IgD-negative memory B cell (primary cell): ENCODE results near the gene RNH1. TPM values are rescaled to one million over a fixed set of nuclear protein-coding genes. Genes with fewer than 3 reads are reported as not detected.

Source experiments
- H3K27ac Mint-ChIP-seq, 3 donors: one replicate each; pipeline ENCODE4 v1.8.0; 2020 to 2022; ENCODE audit warnings: mild to moderate bottlenecking in 3 of 3, mixed read lengths in 3 of 3, moderate library complexity in 1 of 3
- H3K27me3 Mint-ChIP-seq: one replicate; pipeline ENCODE4 v1.8.0; 2021; ENCODE audit warnings: mixed read lengths
- H3K36me3 Mint-ChIP-seq: one replicate; pipeline ENCODE4 v1.8.0; 2020; ENCODE audit warnings: mild to moderate bottlenecking, mixed read lengths
- H3K4me1 Mint-ChIP-seq, 3 donors: one replicate each; pipeline ENCODE4 v1.8.0; 2020 to 2022; ENCODE audit warnings: mixed read lengths in 3 of 3, mild to moderate bottlenecking in 1 of 3
- H3K4me3 Mint-ChIP-seq, 4 donors: one replicate each; pipeline ENCODE4 v1.8.0; 2020 to 2022; ENCODE audit warnings: mild to moderate bottlenecking in 4 of 4, mixed read lengths in 4 of 4, moderate library complexity in 3 of 4
- H3K9me3 Mint-ChIP-seq, 3 donors: one replicate each; pipeline ENCODE4 v1.8.0; 2020 to 2021; ENCODE audit warnings: mixed read lengths in 3 of 3, mild to moderate bottlenecking in 1 of 3
- polyA plus RNA-seq: library from polyadenylated mRNA; unstranded; fragments of 300-500 nt; fragmentation: Illumina TruSeq; gene quantifications from one replicate; pipeline ENCODE4 v1.2.3, GENCODE V29; 2021

RNH1 gene
- polyA plus RNA-seq, 1 donor from 2014 or later: 202 TPM

DNA sequence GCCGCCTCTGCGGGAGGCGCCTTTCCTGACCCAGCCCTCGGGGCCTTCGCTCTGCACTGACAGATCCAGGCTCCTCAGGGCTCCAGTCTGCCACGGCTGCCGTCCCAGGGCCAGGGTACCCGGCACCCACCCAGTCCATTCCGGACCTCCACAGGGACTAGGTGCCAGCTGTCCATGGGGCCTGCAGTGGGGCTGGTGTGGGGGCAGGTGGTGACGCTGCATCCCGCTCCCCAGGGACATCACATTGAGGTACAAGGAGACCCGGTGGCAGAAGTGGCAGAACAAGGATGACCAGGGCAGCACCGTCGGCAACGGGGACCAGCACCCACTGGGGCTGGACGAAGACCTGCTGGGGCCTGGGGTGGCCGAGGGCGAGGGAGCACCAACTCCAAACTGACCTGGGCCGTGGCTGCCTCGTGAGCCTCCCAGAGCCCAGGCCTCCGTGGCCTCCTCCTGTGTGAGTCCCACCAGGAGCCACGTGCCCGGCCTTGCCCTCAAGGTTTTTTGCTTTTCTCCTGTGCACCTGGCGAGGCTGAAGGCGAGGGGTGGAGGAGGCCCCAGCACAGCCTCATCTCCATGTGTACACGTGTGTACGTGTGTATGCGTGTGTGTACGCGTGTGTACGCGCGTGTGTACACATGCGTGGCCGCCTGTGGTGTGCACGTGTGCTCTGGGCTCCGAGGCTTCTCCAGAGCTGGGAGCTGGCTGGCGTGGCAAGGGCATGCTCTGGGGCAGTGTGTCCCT is 16.7 kb downstream of the RNH1 start:
- Mint-ChIP-seq H3K27ac (no peak overlapping the region), H3K4me1 (peaks cover 0 to 3% (median 0%) of the 10 kb centered on the region in 3 donors), H3K4me3 (no peak overlapping the region), H3K27me3 (no peaks in the 10 kb centered on the region), H3K36me3 (peaks cover 2% of the 10 kb centered on the region), H3K9me3 (no peaks in the 10 kb centered on the region)

DNA sequence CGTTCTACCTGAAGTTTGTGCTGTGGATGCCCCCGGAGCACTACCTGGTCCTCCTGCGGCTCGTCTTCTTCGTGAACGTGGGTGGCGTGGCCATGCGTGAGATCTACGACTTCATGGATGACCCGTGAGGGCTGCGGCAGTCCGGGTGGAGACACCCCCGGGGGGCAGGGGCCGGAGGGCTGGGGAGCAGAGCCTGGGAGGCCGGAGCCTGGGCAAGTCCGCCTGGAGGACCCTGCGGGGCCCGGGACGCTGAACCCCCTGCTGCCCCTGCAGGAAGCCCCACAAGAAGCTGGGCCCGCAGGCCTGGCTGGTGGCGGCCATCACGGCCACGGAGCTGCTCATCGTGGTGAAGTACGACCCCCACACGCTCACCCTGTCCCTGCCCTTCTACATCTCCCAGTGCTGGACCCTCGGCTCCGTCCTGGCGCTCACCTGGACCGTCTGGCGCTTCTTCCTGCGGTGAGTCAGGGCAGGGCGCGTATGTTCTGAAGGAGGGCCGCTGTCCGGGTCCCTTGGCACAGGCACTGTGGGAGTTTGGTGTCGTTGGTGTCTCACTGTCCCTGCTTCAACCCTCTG is 17.3 kb downstream of the RNH1 start:
- Mint-ChIP-seq H3K36me3 (peaks cover 2% of the 10 kb centered on the region), H3K9me3 (no peaks in the 10 kb centered on the region)

DNA sequence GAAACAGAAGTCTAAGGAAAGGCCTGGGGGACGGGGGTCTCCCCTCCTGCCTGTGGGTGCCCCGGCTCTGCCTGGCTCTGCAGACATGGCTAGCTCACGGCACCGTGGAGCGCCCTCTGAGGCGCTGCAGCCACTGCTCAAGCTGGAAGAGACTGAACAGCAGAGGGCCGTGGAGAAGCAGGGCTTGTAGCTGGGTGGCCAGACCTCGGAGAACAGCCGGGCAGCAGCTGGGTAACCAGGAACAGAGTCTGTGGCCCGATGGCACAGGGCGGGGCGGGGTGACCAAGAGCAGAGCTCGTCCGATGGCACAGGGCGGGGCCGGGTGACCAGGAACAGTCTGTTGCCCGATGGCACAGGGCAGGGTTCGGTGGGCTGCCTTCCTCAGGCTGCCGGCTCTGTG is 18.1 kb downstream of the RNH1 start:
- Mint-ChIP-seq H3K36me3 (no peaks in the 10 kb centered on the region), H3K4me1 (peaks cover 0 to 3% (median 0%) of the 10 kb centered on the region in 3 donors), H3K9me3 (no peaks in the 10 kb centered on the region), H3K27me3 (no peaks in the 10 kb centered on the region), H3K27ac (no peak overlapping the region), H3K4me3 (no peak overlapping the region)

More for the DNA sequence above, 17.3 kb downstream of the RNH1 start:
- peak overlapping the region in 1 of 4 donors; percentile 28 for H3K4me3 Mint-ChIP-seq
- no peak overlapping the region for H3K27ac Mint-ChIP-seq
- H3K27me3 Mint-ChIP-seq: no peaks in the 10 kb centered on the region
- peaks cover 0 to 3% (median 0%) of the 10 kb centered on the region in 3 donors for H3K4me1 Mint-ChIP-seq

DNA sequence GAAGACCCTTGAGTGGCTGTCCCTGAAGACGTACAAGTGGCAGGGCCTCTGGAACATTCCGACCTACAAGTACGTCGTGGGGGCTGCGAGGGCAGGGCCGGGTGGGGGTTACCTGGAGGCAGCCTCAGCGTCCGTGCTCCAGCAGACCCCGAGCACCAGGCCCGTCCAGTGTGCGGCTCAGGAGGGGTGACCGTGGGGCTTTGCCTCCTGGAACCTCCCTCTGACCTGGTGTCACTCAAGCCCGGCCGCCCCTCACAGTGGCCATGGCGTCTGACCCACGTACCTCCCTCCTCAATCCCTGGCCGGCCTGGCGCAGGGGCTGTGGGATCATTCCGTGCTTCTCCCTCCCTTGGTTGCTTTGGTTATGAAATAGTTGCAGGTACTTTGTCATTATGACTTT is 18.5 kb downstream of the RNH1 start:
- Mint-ChIP-seq H3K4me3 (no peak overlapping the region), H3K36me3 (no peaks in the 10 kb centered on the region), H3K27me3 (no peaks in the 10 kb centered on the region)

DNA sequence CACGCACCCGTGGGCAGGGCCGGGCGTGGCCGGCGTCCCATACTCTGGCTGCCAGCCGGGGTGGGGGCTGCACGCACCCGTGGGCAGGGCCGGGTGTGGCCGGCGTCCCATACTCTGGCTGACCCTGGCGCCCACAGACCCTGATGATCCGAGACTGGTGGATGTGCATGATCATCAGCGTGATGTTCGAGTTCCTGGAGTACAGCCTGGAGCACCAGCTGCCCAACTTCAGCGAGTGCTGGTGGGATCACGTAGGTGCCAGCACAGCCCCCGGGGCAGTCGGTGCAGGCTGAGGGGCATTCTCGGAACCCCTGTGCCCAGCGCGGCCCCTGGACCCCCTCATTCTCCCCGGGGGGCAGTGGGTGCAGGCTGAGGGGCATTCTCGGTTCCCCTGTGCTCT is 19.0 kb downstream of the RNH1 start:
- no peak overlapping the region for H3K4me3 Mint-ChIP-seq
- H3K9me3 Mint-ChIP-seq: no peaks in the 10 kb centered on the region
- no peak overlapping the region for H3K27ac Mint-ChIP-seq
- no peaks in the 10 kb centered on the region for H3K36me3 Mint-ChIP-seq
- no peaks in the 10 kb centered on the region for H3K27me3 Mint-ChIP-seq
- H3K4me1 Mint-ChIP-seq: peaks cover 0 to 3% (median 0%) of the 10 kb centered on the region in 3 donors

More for the DNA sequence above, 18.5 kb downstream of the RNH1 start:
- Mint-ChIP-seq H3K9me3 (no peaks in the 10 kb centered on the region), H3K27ac (no peak overlapping the region), H3K4me1 (peaks cover 0 to 3% (median 0%) of the 10 kb centered on the region in 3 donors)

DNA sequence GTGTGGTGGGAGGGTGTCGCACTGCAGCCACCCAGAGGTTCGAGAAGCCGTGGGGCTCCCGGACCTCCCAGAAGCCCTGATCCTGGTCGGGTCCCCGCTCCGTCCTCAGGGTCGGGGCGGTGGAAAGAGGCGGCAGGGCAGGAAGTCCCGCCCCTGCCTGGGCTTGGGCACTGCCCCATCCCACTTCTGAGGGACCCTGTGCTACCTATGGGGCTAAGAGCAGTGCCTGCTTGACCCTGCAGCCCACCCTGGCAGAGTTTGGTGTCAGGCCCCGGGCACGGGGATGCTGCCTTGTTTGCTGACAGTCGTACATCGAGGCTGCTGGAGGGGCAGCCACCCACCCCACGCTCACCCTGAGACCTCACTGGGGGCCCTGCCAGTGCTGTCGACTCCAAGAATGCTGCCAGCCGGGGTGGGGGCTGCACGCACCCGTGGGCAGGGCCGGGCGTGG is 19.4 kb downstream of the RNH1 start:
- Mint-ChIP-seq H3K36me3 (no peaks in the 10 kb centered on the region), H3K4me3 (no peak overlapping the region), H3K9me3 (no peaks in the 10 kb centered on the region), H3K4me1 (peaks cover 0 to 3% (median 0%) of the 10 kb centered on the region in 3 donors), H3K27ac (no peak overlapping the region), H3K27me3 (no peaks in the 10 kb centered on the region)

DNA sequence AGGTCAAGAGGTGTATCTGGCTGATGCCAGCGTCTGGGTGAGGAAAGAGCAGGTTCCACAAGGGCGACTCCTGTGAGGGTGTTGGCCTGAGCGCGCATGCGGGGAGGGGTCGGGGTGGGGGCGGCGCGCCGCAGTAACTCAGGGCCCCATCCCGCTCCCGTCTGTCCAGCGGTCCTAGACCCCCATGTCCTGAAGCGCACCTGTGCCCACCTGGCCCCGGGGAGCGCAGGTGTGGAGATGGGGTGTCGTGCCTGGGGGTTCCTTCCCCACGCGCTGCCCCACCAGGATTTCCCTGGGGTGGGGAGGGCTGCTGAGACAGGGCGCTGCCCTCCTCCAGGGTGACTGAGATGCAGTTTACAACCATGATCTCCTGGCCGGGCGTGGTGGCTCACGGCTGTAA is 20.9 kb downstream of the RNH1 start:
- Mint-ChIP-seq H3K4me1 (peaks cover 0 to 1% (median 0%) of the 10 kb centered on the region in 3 donors), H3K36me3 (no peaks in the 10 kb centered on the region), H3K4me3 (no peak overlapping the region), H3K9me3 (no peaks in the 10 kb centered on the region), H3K27ac (no peak overlapping the region), H3K27me3 (no peaks in the 10 kb centered on the region)

DNA sequence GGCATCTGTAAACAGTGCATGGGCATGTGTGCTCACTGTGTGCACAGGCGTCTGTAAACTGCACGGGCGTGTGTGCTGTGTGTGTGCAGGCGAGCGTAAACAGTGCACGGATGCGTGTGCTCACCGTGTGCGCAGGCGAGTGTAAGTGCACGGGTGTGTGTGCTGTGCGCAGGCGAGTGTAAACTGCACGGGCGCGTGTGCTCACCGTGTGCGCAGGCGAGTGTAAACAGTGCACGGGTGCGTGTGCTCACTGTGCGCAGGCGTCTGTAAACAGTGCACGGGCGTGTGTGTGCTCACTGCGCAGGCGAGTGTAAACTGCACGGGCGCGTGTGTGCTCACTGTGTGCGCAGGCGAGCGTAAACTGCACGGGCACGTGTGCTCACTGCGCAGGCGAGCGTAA is 22.4 kb downstream of the RNH1 start:
- Mint-ChIP-seq H3K27ac (no peak overlapping the region), H3K4me3 (no peak overlapping the region), H3K4me1 (peaks cover 0 to 1% (median 0%) of the 10 kb centered on the region in 3 donors), H3K9me3 (no peaks in the 10 kb centered on the region), H3K27me3 (no peaks in the 10 kb centered on the region), H3K36me3 (no peaks in the 10 kb centered on the region)

DNA sequence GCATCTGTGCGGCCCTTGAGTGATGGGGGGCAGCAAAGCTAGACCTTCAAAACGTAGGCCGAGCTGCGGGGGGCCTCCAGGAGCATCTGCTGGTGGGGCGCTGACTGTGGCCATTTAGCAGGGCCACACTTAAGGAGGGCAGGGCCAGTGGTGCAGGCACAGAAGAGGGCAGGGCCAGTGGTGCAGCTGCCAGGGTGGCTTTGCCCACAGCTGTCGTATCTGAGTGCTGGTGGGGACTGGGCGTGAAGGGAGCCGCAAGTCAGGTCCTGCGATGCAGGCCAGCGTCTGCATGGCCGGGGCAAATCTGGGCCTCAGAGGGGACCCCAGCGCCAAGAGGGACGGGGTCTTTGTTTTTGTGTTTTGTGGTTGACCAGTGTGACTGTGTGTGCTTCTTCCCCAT is 27.7 kb downstream of the RNH1 start:
- no peak overlapping the region for H3K4me3 Mint-ChIP-seq
- no peaks in the 10 kb centered on the region for H3K27me3 Mint-ChIP-seq
- H3K4me1 Mint-ChIP-seq: peaks cover 0 to 1% (median 0%) of the 10 kb centered on the region in 3 donors
- H3K27ac Mint-ChIP-seq: no peak overlapping the region
- no peaks in the 10 kb centered on the region for H3K36me3 Mint-ChIP-seq
- H3K9me3 Mint-ChIP-seq: no peaks in the 10 kb centered on the region

DNA sequence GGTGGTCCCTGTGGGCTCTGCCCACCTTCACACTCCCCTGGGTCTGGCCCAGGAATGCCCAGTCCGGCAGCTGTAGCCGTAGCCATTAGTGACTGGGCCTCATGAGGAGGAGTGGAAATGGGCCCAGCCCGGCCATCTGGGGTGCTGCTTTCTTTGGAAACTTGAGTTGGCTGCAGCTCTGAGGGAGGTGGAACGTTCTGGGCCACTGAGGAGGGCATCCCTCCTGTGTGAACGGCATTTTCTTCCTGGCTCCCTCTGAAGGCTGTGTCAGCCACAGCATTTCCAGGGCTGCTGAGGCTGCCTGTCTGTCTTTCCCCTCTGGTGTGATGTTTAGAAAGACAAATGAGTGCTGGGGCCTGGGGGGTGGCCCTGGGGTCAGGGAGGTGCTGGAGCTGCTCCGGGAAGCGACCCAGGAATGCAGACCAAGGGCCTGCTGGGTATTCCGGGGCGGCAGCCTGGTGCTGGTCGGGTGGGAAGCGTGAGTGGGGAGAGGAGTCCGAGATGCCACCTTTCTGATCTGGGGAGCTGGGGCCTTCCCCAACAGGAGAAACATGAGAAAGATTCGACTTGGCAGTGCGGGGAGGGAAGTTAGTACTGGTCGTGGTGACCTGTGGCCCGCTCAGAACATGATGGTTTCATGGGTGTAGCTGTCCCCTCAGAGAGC is 29.9 kb downstream of the RNH1 start:
- peaks cover 0 to 1% (median 0%) of the 10 kb centered on the region in 3 donors for H3K4me1 Mint-ChIP-seq
- H3K27me3 Mint-ChIP-seq: no peaks in the 10 kb centered on the region
- H3K36me3 Mint-ChIP-seq: no peaks in the 10 kb centered on the region
- no peaks in the 10 kb centered on the region for H3K9me3 Mint-ChIP-seq
- no peak overlapping the region for H3K27ac Mint-ChIP-seq
- H3K4me3 Mint-ChIP-seq: no peak overlapping the region

DNA sequence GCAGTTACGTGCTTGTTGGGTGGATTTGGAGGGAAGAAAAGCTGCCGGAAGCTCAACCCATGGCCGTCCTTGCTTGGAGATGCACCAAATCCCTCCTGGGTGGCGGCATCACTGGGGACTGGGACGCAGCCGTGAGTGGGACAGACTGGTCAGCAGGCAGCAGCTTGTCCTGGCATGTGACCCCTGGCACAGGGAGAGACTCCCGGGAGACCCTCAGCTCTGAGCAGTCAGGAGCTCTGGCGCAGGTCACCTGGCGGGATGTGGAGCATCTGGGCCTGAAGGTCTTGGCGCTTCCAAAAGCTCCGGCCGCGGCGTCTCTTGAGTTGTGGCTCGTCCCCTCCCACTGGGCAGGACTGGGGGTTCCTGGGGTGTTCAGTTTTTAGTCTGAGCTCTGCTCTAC is 30.6 kb downstream of the RNH1 start:
- no peaks in the 10 kb centered on the region for H3K4me1 Mint-ChIP-seq
- H3K27ac Mint-ChIP-seq: no peak overlapping the region
- no peaks in the 10 kb centered on the region for H3K27me3 Mint-ChIP-seq
- no peak overlapping the region for H3K4me3 Mint-ChIP-seq
- H3K36me3 Mint-ChIP-seq: no peaks in the 10 kb centered on the region
- no peaks in the 10 kb centered on the region for H3K9me3 Mint-ChIP-seq

DNA sequence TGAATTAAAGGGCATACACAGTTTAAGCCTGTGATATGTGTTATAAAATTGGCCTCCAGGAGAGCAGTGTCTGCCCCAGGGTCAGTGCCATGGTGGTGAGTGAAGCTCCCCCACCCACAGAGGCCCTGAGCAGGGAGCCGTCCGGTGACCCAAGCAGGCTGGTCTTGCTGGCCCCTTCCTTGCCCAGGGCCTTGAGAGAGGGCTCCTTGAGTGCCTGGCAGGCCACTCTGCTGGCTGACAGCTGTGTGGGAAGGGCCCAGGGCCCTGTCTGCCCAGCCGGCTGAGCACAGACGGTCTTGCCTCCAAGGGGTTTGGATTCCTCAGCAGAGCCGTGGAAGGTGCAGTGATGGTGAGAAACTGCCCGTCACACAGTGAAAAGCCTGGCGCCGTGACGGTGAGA is 31.1 kb downstream of the RNH1 start:
- no peak overlapping the region for H3K4me3 Mint-ChIP-seq
- no peaks in the 10 kb centered on the region for H3K36me3 Mint-ChIP-seq
- H3K4me1 Mint-ChIP-seq: no peaks in the 10 kb centered on the region
- H3K27me3 Mint-ChIP-seq: no peaks in the 10 kb centered on the region
- no peaks in the 10 kb centered on the region for H3K9me3 Mint-ChIP-seq
- no peak overlapping the region for H3K27ac Mint-ChIP-seq

DNA sequence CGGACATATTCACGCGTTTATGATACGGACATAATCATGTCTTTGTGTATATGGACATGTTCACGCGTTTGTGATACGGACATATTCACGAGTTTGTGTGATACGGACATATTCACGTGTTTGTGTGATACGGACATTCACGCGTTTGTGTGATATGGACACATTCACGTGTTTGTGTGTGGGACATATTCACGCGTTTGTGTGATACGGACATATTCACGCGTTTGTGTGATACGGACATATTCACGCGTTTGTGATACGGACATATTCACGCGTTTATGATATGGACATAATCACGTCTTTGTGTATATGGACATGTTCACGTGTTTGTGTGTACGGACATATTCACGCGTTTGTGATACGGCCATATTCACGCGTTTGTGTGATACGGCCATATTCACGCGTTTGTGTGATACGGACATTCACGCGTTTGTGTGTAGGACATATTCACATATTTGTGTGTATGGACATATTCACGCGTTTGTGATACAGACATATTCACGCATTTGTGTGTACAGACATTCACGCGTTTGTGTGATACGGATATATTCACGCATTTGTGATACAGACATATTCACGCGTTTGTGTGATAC is 32.0 kb downstream of the RNH1 start:
- no peak overlapping the region for H3K4me3 Mint-ChIP-seq
- H3K27ac Mint-ChIP-seq: peak overlapping the region in 1 of 3 donors; percentile 89
- no peaks in the 10 kb centered on the region for H3K9me3 Mint-ChIP-seq
- H3K4me1 Mint-ChIP-seq: no peaks in the 10 kb centered on the region
- H3K27me3 Mint-ChIP-seq: no peaks in the 10 kb centered on the region
- H3K36me3 Mint-ChIP-seq: no peaks in the 10 kb centered on the region

DNA sequence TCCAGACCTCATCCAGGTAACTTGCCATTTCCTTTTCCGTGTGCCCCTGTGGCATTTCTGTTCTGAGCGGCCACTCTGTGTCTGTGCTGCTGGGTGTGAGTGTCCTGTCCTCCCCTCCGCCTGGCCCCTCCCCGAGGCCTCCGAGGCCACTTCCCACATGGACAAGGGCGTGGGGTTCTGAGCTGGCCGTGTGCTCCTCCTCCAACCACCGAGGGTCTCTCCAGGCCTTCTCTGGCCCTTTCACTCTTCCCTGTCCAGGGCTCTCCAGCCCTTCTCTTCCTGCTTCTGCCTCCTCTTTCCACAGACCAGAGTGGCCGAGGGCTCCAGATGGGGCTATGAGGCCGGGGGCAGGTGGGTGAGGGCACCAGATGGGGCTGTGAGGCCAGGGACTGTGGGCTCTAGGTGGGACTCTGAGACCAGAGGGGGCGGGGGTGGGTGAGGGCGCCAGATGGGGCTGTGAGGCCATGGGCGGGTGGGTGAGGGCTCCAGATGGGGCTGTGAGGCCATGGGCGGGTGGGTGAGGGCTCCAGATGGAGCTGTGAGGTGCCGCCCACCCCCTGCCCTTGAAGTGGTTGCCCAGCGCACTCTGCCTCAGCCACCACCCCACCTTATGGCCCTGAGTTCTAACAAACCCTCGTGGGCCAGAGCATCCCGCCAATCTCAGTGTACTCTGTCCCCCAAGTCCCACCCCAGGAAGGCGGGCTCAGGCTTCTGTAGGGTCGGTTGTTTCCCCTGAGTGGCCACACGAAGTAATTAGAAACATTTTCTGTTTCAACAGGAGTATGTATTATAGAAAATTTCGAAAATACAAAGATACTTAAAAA is 32.9 kb downstream of the RNH1 start:
- peak overlapping the region in 1 of 3 donors; percentile 89 for H3K27ac Mint-ChIP-seq
- H3K27me3 Mint-ChIP-seq: no peaks in the 10 kb centered on the region
- H3K4me1 Mint-ChIP-seq: no peaks in the 10 kb centered on the region
- no peaks in the 10 kb centered on the region for H3K36me3 Mint-ChIP-seq
- no peaks in the 10 kb centered on the region for H3K9me3 Mint-ChIP-seq
- no peak overlapping the region for H3K4me3 Mint-ChIP-seq
